Right lobe of liver (tissue), 6 donors: Measurements from ENCODE around the gene FBXL13. TPM values are rescaled to one million over a fixed set of nuclear protein-coding genes. Genes with fewer than 3 reads are reported as not detected.
"Not testable (repeated sequence)": the region's sequence is repeated elsewhere in the genome, so short reads cannot be mapped to it uniquely, and the experiment has no call there.

Experiments used
- ATAC-seq, 4 donors: fragments of 200-7000 bp; cut with Tn5 transposase; one replicate each; pipeline ENCODE4 v1.9.1; 2020; ENCODE audit warnings: mild to moderate bottlenecking in 4 of 4, moderate library complexity in 4 of 4
- DNase-seq, 3 donors: peaks; one replicate each; pipeline ENCODE4 v3.0.0-alpha.2; 2020
- H3K27ac ChIP-seq, 3 donors: fragments of 200-600 bp; one replicate each; pipeline ENCODE4 v1.8.0; 2022
- H3K27me3 ChIP-seq, 2 donors: fragments of 200-600 bp; one replicate each; pipeline ENCODE4 v1.8.0; 2022
- H3K36me3 ChIP-seq, 4 donors: fragments of 200-600 bp; sonication (generic) in 1 of 4; one replicate each; pipeline versions ENCODE4 v1.5.1 to v1.8.0; 2017 to 2022; ENCODE audit warnings: control low read depth in 1 of 4
- H3K4me1 ChIP-seq, 4 donors: fragments of 200-600 bp; sonication (generic) in 1 of 4; one replicate each; pipeline versions ENCODE4 v1.5.1 to v1.8.0; 2017 to 2022; ENCODE audit warnings: control low read depth in 1 of 4
- H3K4me3 ChIP-seq, 3 donors: fragments of 200-600 bp; one replicate each; pipeline ENCODE4 v1.8.0; 2022
- H3K9me3 ChIP-seq, 4 donors: fragments of 200-600 bp; sonication (generic) in 1 of 4; one replicate each; pipeline versions ENCODE4 v1.5.1 to v1.8.0; 2017 to 2022; ENCODE audit warnings: control low read depth in 1 of 4
- CTCF ChIP-seq, 4 donors: fragments of 200-600 bp in 3 of 4; fragments of 450-650 bp in 1 of 4; IDR thresholded peaks; one replicate each; pipeline versions ENCODE4 v1.5.1 to v1.8.0; 2016 to 2022; ENCODE audit warnings: antibody characterized with exemption in 4 of 4, mild to moderate bottlenecking in 2 of 4
- POLR2A ChIP-seq: fragments of 450-650 bp; IDR thresholded peaks from one replicate; pipeline ENCODE4 v1.6.1; 2017; ENCODE audit warnings: antibody characterized with exemption, mild to moderate bottlenecking
- WGBS: methylation state at CpG from one replicate; pipeline ENCODE4 v1.1.6; 2018; ENCODE audit warnings: low coverage, low lambda C conversion rate; ENCODE audit not compliant: insufficient coverage; ENCODE audit errors: missing lambda C conversion rate; 5-methylcytosine and 5-hydroxymethylcytosine counted together
- intact Hi-C, 2 donors: fragments of 100-400 bp; cut with DNase I; formaldehyde crosslinking; loops; one replicate each; pipeline versions ENCODE4 v1.11.2 to v1.14.1; 2022
- total RNA-seq, 6 experiments: library from RNA; depleted of rRNA in 2 of 6; stranded (reverse); fragments of >200 nt in 2 of 6; fragmentation: NEBNext Ultra II Directional in 3 of 6; extraction: Animal tissue kit (Norgen Biotek cat#: 25700) in 3 of 6; gene quantifications; one replicate each; pipeline versions ENCODE4 v1.1.0 to v1.2.4, GENCODE V29; 2016 to 2023
- donor health status: DM: no; HTN: yes; CAD: no.
- donor health status: DM: no; HTN: no; CAD: no.
- donor health status: DM: no; HTN: no; CAD: no.
- donor health status: DM: no; HTN: yes; CAD: no.
- donor health status: DM: no; HTN: yes; CAD: no.

Gene FBXL13
- total RNA-seq, 6 experiments from 2014 or later: 0.12 to 0.31 (median 0.20) TPM; not detected in 2

GRCh38 chr7:103114576-103115008, 40.0 kb upstream of the FBXL13 start:
- ATAC-seq: no peak
- intact Hi-C loops: no loop called here

GRCh38 chr7:103113164-103113563, 38.6 kb upstream of the FBXL13 start:
- no peak overlapping the region for H3K27ac ChIP-seq
- ATAC-seq: no peak
- DNase-seq: no peak
- WGBS: 90% methylated on average over 2 of the region's 2 CpGs
- H3K4me3 ChIP-seq: no peak overlapping the region
- no peaks in the 10 kb centered on the region for H3K27me3 ChIP-seq
- peaks cover 0 to 6% (median 0%) of the 10 kb centered on the region in 4 donors for H3K36me3 ChIP-seq
- H3K4me1 ChIP-seq: no peaks in the 10 kb centered on the region
- H3K9me3 ChIP-seq: no peaks in the 10 kb centered on the region
- intact Hi-C loops: no loop called here
- TF ChIP-seq POLR2A (no peak), CTCF (IDR thresholded peaks at IDR 0.05) (no peak)

More at GRCh38 chr7:103114576-103115008, 40.0 kb upstream of the FBXL13 start:
- peaks cover 0 to 8% (median under 1%) of the 10 kb centered on the region in 4 donors for H3K36me3 ChIP-seq
- TF ChIP-seq CTCF (IDR thresholded peaks at IDR 0.05): no peak
- no peak for TF ChIP-seq POLR2A
- H3K27ac ChIP-seq: no peak overlapping the region
- H3K9me3 ChIP-seq: no peaks in the 10 kb centered on the region
- no peaks in the 10 kb centered on the region for H3K27me3 ChIP-seq
- H3K4me3 ChIP-seq: no peak overlapping the region
- WGBS: 80% methylated on average over 1 of the region's 1 CpG
- no peaks in the 10 kb centered on the region for H3K4me1 ChIP-seq
- no peak for DNase-seq

GRCh38 chr7:103106703-103107070, 32.1 kb upstream of the FBXL13 start:
- peaks cover 0 to 17% (median 6%) of the 10 kb centered on the region in 4 donors for H3K36me3 ChIP-seq
- H3K4me1 ChIP-seq, H3K27me3 ChIP-seq, DNase-seq, intact Hi-C loops, H3K9me3 ChIP-seq, ATAC-seq, H3K4me3 ChIP-seq, H3K27ac ChIP-seq: not testable (repeated sequence)
- 60% methylated on average over 1 of the region's 6 CpGs for WGBS

GRCh38 chr7:103106005-103106702, 31.6 kb upstream of the FBXL13 start:
- H3K27ac ChIP-seq: no peak overlapping the region
- no peak overlapping the region for H3K4me3 ChIP-seq
- peaks cover 0 to 17% (median 6%) of the 10 kb centered on the region in 4 donors for H3K36me3 ChIP-seq
- peaks cover 0 to 13% (median 0%) of the 10 kb centered on the region in 4 donors for H3K4me1 ChIP-seq
- no peaks in the 10 kb centered on the region for H3K9me3 ChIP-seq
- H3K27me3 ChIP-seq: no peaks in the 10 kb centered on the region
- peak in 2 of 3 donors; percentile 27 to 67 for DNase-seq
- ATAC-seq: peak in 2 of 4 donors; percentile 34 to 63
- TF ChIP-seq CTCF (IDR thresholded peaks at IDR 0.05): no peak
- no peak for TF ChIP-seq POLR2A
- intact Hi-C loops: no loop called here
- no CpG with 5 or more reads among the region's 12 CpGs for WGBS

- 13% methylated on average over 2 of the region's 2 CpGs for WGBS
- DNase-seq (no peak), ATAC-seq (peak in 3 of 4 donors; percentile 43 to 73 (median 53))
- Histone ChIP-seq H3K36me3 (peaks cover 0 to 25% (median 6%) of the 10 kb centered on the region in 4 donors), H3K9me3 (no peaks in the 10 kb centered on the region), H3K27me3 (no peaks in the 10 kb centered on the region), H3K27ac (no peak overlapping the region), H3K4me3 (no peak overlapping the region), H3K4me1 (peaks cover 0 to 8% (median 0%) of the 10 kb centered on the region in 4 donors)
- TF ChIP-seq POLR2A (no peak), CTCF (IDR thresholded peaks at IDR 0.05) (no peak)
- intact Hi-C loops: no loop called here
Measured at GRCh38 chr7:103101543-103101942, 26.9 kb upstream of the FBXL13 start.
